Activated CD4-positive, alpha-beta T cell treated with anti-CD3 and anti-CD28 coated beads, Interleukin-2, amount 10 ng/mL, durations not matched to agents 7 days and 5 days (primary cell): Measurements from ENCODE around the gene NPY4R. TPM values are rescaled to one million over a fixed set of nuclear protein-coding genes. Genes with fewer than 3 reads are reported as not detected.
"Not testable (repeated sequence)": the region's sequence is repeated elsewhere in the genome, so short reads cannot be mapped to it uniquely, and the experiment has no call there.

Experiments used
- CTCF ChIA-PET: fragments of 350-600 bp; sonication (Branson Sonifier 250); formaldehyde crosslinking; loops from one replicate; lab custom pipeline; 2021; ENCODE audit warnings: antibody characterized with exemption; lab: Charles Lee
- POLR2A ChIA-PET: fragments of 350-600 bp; sonication (Branson Sonifier 250); formaldehyde crosslinking; loops from one replicate; lab custom pipeline; 2021; ENCODE audit warnings: antibody characterized with exemption; lab: Charles Lee
- DNase-seq: peaks from one replicate; pipeline ENCODE4 v3.0.0-alpha.2; 2020
- H3K27ac Mint-ChIP-seq: one replicate; pipeline ENCODE4 v1.8.0; 2021; ENCODE audit warnings: mild to moderate bottlenecking, moderate library complexity, mixed read lengths
- H3K27me3 Mint-ChIP-seq: one replicate; pipeline ENCODE4 v1.8.0; 2021; ENCODE audit warnings: mixed read lengths
- H3K36me3 Mint-ChIP-seq: one replicate; pipeline ENCODE4 v1.8.0; 2021; ENCODE audit warnings: low read depth, mixed read lengths
- H3K4me1 Mint-ChIP-seq: one replicate; pipeline ENCODE4 v1.8.0; 2021; ENCODE audit warnings: mixed read lengths
- H3K4me3 Mint-ChIP-seq: one replicate; pipeline ENCODE4 v1.8.0; 2021; ENCODE audit warnings: mild to moderate bottlenecking, moderate library complexity, mixed read lengths
- H3K9me3 Mint-ChIP-seq: one replicate; pipeline ENCODE4 v1.8.0; 2021; ENCODE audit warnings: mixed read lengths
- total RNA-seq, 2 experiments: library from RNA; stranded (reverse); gene quantifications; one replicate each; pipeline ENCODE4 v1.2.3, GENCODE V29; 2021

NPY4R gene
- total RNA-seq, 2 experiments from 2014 or later: not detected

DNA sequence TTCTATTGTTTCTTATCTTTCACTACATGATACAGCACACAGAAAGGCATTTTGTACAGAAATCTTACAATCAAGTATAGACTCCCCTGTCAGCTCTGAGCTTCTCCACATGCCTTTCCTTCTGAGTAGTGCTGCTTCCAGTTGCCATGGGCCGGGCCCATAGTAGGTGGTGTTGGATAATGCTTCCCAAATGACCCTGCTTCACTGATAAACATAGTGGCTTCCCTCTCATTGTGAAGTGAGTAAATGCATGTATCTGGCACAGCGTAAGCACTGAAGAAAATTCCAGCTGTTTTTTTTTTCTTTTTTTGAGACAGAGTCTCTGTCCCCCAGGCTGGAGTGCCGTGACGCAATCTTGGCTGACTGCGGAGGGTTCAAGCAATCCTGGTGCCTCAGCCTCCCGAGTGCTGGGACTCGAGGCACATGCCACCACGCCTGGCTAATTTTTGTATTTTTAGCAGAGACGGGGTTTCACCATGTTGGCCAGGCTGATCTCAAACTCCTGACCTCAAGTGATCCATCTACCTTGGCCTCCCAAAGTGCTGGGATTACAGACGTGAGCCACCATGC is 23.0 kb downstream of the NPY4R start:
- H3K4me3 Mint-ChIP-seq, CTCF ChIA-PET, H3K27me3 Mint-ChIP-seq, H3K36me3 Mint-ChIP-seq, H3K9me3 Mint-ChIP-seq, H3K4me1 Mint-ChIP-seq, DNase-seq, POLR2A ChIA-PET, H3K27ac Mint-ChIP-seq: not testable (repeated sequence)

- not testable (repeated sequence) for H3K27ac Mint-ChIP-seq
These were observed 23.9 kb downstream of the NPY4R start for GRCh38 chr10:46441837-46442278.

DNA sequence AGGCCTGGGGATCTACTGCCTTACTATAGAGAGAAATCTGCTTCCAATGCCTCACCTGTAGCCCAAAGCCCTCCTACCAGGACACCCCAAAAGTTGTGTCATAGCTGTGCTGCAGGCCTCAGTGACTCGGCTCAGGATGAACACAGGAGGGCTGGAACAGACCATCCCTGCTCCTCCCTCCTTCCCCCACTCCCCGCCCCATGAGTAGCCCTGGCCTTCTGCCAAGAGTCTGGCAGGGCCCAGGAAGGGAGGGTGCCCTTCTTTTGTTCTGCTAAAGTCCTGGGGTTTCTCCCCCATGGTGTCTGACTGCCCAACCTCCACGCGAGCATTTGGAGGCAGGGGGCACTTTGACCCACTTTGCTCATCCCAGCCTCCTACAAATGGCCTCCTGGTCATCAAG is 24.8 kb downstream of the NPY4R start:
- DNase-seq, H3K4me1 Mint-ChIP-seq, POLR2A ChIA-PET, H3K27me3 Mint-ChIP-seq, H3K4me3 Mint-ChIP-seq, H3K27ac Mint-ChIP-seq, H3K9me3 Mint-ChIP-seq, H3K36me3 Mint-ChIP-seq, CTCF ChIA-PET: not testable (repeated sequence)

More at GRCh38 chr10:46441837-46442278, 23.9 kb downstream of the NPY4R start:
- H3K9me3 Mint-ChIP-seq, H3K27me3 Mint-ChIP-seq, CTCF ChIA-PET, POLR2A ChIA-PET, H3K4me3 Mint-ChIP-seq, H3K4me1 Mint-ChIP-seq, H3K36me3 Mint-ChIP-seq, DNase-seq: not testable (repeated sequence)

- DNase-seq, H3K9me3 Mint-ChIP-seq, H3K4me3 Mint-ChIP-seq, CTCF ChIA-PET, H3K27me3 Mint-ChIP-seq, H3K36me3 Mint-ChIP-seq, H3K27ac Mint-ChIP-seq, POLR2A ChIA-PET, H3K4me1 Mint-ChIP-seq: not testable (repeated sequence)
These were observed 42.2 kb downstream of the NPY4R start for GRCh38 chr10:46423550-46423949.

DNA sequence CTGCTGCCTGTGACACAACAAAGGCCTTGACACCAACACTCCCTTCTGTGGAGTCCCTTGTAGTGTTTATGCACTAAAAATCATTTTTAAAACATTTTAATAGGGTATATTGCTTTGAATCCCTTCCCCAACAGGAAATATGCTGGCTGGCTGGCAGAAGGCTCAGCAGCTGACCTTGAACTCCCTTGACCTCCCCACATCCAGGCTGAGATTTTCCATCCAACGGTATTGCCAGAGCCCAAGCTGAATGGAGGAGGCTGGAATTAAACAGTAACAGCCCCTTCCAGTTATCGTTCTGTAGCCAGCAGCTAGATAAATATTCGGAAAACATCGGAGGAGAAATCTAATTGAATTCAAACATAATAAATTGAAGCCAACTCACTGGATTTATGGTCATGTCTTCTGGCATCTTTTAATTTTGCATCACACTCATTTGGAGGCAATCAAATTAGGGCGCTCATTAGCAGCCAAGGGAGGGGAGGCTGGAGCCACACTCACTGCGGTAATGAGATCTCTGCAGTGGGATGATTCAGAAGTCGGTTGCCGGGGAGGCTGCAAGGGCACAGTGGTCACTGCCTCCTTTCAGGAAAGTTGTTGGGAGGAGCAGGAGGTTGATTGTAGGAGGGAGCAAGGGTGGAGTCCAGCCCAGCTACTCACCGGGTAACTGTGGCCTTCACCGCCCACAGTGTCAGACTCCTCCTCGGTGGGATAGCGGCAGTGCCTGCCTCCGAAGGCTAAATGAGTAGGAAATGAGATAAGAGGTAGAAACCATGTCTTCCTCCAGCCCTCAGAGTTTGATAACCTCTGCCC is 46.0 kb downstream of the NPY4R start:
- CTCF ChIA-PET, H3K27ac Mint-ChIP-seq, H3K9me3 Mint-ChIP-seq, H3K27me3 Mint-ChIP-seq, H3K4me1 Mint-ChIP-seq, POLR2A ChIA-PET, DNase-seq, H3K4me3 Mint-ChIP-seq, H3K36me3 Mint-ChIP-seq: not testable (repeated sequence)

DNA sequence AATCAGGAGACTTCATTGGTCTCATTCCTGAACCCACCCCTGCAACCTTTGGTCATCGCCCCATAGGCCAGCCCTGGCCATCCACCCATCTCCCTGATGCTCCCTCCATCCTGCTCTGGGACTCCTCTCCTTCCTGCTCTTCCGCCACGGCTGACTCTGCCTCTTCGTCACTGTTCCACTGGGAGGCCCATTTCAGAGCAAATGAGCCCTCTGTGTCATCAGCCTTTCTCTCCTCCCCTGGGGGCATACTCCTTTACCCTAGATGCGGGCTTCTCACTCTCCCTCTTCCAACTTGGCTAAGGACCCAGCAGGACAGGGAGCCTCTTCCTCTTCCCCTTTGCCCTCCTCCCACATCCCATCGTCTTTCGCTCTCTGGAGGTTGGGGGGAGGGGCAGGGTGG is 47.5 kb downstream of the NPY4R start:
- H3K27me3 Mint-ChIP-seq, H3K36me3 Mint-ChIP-seq, H3K27ac Mint-ChIP-seq, H3K9me3 Mint-ChIP-seq, DNase-seq, POLR2A ChIA-PET, H3K4me3 Mint-ChIP-seq, H3K4me1 Mint-ChIP-seq, CTCF ChIA-PET: not testable (repeated sequence)

DNA sequence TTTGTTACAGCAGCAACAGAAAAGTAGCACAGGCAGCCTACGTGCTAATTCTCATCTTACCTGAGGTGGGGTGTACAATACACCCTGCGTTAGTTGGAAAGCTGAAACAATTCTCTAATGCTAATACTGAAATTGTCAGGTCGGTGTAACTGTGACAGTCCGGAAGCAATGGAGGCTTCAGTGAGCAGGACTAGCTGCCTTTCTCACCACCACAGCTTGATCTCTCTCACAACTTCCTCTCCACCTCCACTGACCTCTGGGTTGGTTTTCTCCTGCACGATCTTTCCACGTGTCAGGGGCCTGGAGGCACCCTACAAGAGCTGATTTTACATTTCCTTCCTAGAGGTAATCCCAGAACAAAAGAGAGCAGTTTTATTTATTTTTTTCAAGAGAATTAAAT is 50.5 kb downstream of the NPY4R start:
- H3K9me3 Mint-ChIP-seq, DNase-seq, H3K4me3 Mint-ChIP-seq, CTCF ChIA-PET, POLR2A ChIA-PET, H3K27ac Mint-ChIP-seq, H3K36me3 Mint-ChIP-seq, H3K4me1 Mint-ChIP-seq, H3K27me3 Mint-ChIP-seq: not testable (repeated sequence)

- CTCF ChIA-PET, H3K4me3 Mint-ChIP-seq, H3K27ac Mint-ChIP-seq, H3K4me1 Mint-ChIP-seq, H3K9me3 Mint-ChIP-seq, DNase-seq, POLR2A ChIA-PET, H3K36me3 Mint-ChIP-seq, H3K27me3 Mint-ChIP-seq: not testable (repeated sequence)
These were observed 53.1 kb downstream of the NPY4R start for GRCh38 chr10:46412665-46413064.

DNA sequence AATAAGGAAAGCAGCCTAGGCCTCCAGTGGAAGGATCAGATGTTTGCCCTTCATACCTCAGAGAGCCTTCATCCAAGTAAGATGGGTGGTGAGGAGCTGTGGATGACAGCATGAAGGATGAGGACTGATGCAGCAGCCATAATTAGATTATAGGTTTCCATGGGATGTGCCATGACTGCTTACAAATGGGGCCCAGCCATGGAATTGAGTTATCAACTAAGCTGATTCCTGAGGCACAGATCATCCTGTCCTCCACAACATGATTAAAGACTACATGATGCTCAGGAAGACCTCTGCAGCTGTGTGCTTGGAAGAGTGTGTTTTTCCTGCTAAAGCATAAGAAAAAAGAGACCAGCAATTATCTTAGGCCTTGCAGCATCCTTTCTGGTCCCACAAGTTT is 54.6 kb downstream of the NPY4R start:
- CTCF ChIA-PET, H3K27me3 Mint-ChIP-seq, H3K36me3 Mint-ChIP-seq, DNase-seq, H3K4me3 Mint-ChIP-seq, H3K4me1 Mint-ChIP-seq, H3K9me3 Mint-ChIP-seq, POLR2A ChIA-PET, H3K27ac Mint-ChIP-seq: not testable (repeated sequence)

Other genes with a start within 250 kb of the NPY4R start
- gene ANTXRL, start 179.0 kb downstream of the NPY4R start, total RNA-seq: under 1 TPM; 0.52 to 0.57 TPM
- under 1 TPM; 0.15 to 0.23 TPM for gene ANXA8L1, start 90.2 kb downstream of the NPY4R start, total RNA-seq
- gene GPRIN2, start 90.7 kb upstream of the NPY4R start, total RNA-seq: not detected
- gene SYT15, start 113.2 kb upstream of the NPY4R start, total RNA-seq: 1 to 10 TPM in 1 of 2 experiments, under 1 TPM in 1; 0.79 to 1.2 TPM